ENCODE data around the gene COQ7. TPM values are rescaled to one million over a fixed set of nuclear protein-coding genes. Genes with fewer than 3 reads are reported as not detected.
A peak's percentile ranks its signal among the peaks of the same experiment; 100 is the strongest.

The COQ7 gene
- total and polyA plus RNA-seq, 2 experiments from 2014 or later: 17.9 to 21.7 TPM

GRCh38 chr16:19093631-19094541, 26.5 kb downstream of the COQ7 start:
- H3K36me3 ChIP-seq (ENCODE audit: insufficient read depth): no peaks in the 10 kb centered on the region
- H4K20me1 ChIP-seq (replicated peaks; ENCODE audit: insufficient read depth): no peaks in the 10 kb centered on the region
- Mint-ChIP-seq H3K27ac (peak overlapping the region; percentile 18), H3K9me3 (peaks cover 12% of the 10 kb centered on the region; the same call in 2 of the 3 replicates), H3K4me1 (no peaks in the 10 kb centered on the region; the same call in 2 of the 3 replicates), H3K4me3 (no peak overlapping the region), H3K36me3 (ENCODE audit: low read depth) (peaks cover 2% of the 10 kb centered on the region; the same call in 1 of the 3 replicates), H3K27me3 (ENCODE audit: insufficient read depth, low read depth, poor library complexity) (peaks cover 6% of the 10 kb centered on the region)
- H2AFZ ChIP-seq: peak overlapping the region; percentile 63
- no peaks in the 10 kb centered on the region for H3F3A ChIP-seq (replicated peaks; ENCODE audit: low read depth)
- no peak for TF ChIP-seq ZNF114 (CRISPR knock-in tag; IDR thresholded peaks at IDR 0.05)
- no peak for TF ChIP-seq ETS1 (IDR thresholded peaks at IDR 0.05)
- TF ChIP-seq CREB1 (CRISPR knock-in tag; IDR thresholded peaks at IDR 0.05; ENCODE audit: low read depth): no peak
- TF ChIP-seq EZH2phosphoT487 (IDR thresholded peaks at IDR 0.05; ENCODE audit: unreplicated experiment): no peak
- TF ChIP-seq POLR2AphosphoS5 (IDR thresholded peaks at IDR 0.05; ENCODE audit: low read depth): no peak
- TF ChIP-seq ZNF331 (CRISPR knock-in tag; IDR thresholded peaks at IDR 0.05; ENCODE audit: low read depth): no peak
- TF ChIP-seq EZH2 (IDR thresholded peaks at IDR 0.05; ENCODE audit: low read depth, unreplicated experiment): no peak
- TF ChIP-seq CTCF (conservative IDR thresholded peaks at IDR 0.05; ENCODE audit: low read depth in 2 of 2): no peak
- no peak for TF ChIP-seq ZNF462 (CRISPR knock-in tag; IDR thresholded peaks at IDR 0.05)
- no peak for TF ChIP-seq STAT1 (IDR thresholded peaks at IDR 0.05; ENCODE audit: unreplicated experiment)
- TF ChIP-seq REST (IDR thresholded peaks at IDR 0.05; ENCODE audit: unreplicated experiment): no peak
- no peak for TF ChIP-seq JUNB (IDR thresholded peaks at IDR 0.05; ENCODE audit: unreplicated experiment)
- no peak for TF ChIP-seq NANOG (IDR thresholded peaks at IDR 0.05; ENCODE audit: borderline replicate concordance)
- H3K4me2 ChIP-seq: no peak overlapping the region
- 0 out of 2 replicates have a peak, but pooled peaks cover 3% of the 10 kb centered on the region for H3K9me2 ChIP-seq (ENCODE audit: insufficient read depth)
- no peaks in the 10 kb centered on the region for H3K79me2 ChIP-seq (replicated peaks; ENCODE audit: insufficient read depth)
- no peaks in the 10 kb centered on the region for H3K4me1 ChIP-seq (ENCODE audit: insufficient read depth)
- no peaks in the 10 kb centered on the region for H3K27me3 ChIP-seq (ENCODE audit: insufficient read depth)
- DNase-seq (ENCODE audit: low spot score) (no peak), ATAC-seq (no peak)
- H3K4me3 ChIP-seq: no peak overlapping the region
- H3K27ac ChIP-seq (ENCODE audit: low read depth): no peak overlapping the region

Data from GM23338 (cell line).